PC-9 (cell line): ENCODE measurements around the gene SEMA7A.

Source experiments
- CTCF ChIP-seq: fragments of 200-600 bp; sonication (generic); conservative IDR thresholded peaks from 2 replicates; pipeline ENCODE4 v1.6.1; 2017; ENCODE audit warnings: mixed run types, antibody characterized with exemption, mild to moderate bottlenecking, moderate library complexity
- EZH2 ChIP-seq: fragments of 200-600 bp; sonication (generic); IDR thresholded peaks from 2 replicates; pipeline ENCODE4 v1.8.0; 2017; ENCODE audit warnings: antibody characterized with exemption, low read depth

GRCh38 chr15:74381481-74381880 is 52.3 kb downstream of the SEMA7A start:
- TF ChIP-seq CTCF (no peak), EZH2 (no peak)
